ENCODE data around the gene CCDC33.

CCDC33 gene

DNA sequence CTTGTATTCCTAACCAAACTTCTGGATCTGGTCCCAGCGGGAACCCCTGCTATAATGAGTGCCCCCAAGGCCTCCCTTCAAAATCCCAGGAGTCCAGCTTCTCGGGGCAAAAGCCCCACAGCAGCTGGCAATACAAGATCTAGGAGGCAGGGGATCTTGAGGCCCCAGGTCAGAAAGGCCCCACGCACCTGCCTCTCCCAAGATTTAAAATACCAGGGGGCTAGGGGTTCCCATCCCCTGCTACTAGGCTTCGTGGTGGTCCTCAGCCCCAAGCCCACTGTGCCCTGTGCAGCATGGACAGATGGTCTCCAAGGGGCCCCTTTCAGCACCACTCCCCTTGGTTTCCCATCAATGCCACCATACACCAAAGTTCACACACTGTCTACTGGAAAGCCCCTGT is 147.2 kb downstream of the CCDC33 start:
- no peaks in the 10 kb centered on the region for H3K36me3 Mint-ChIP-seq
- peak overlapping the region; percentile 96 for H3K27ac Mint-ChIP-seq
- H3K4me3 Mint-ChIP-seq, result no peak overlapping the region
- peaks cover 41% of the 10 kb centered on the region for H3K4me1 Mint-ChIP-seq
- no peaks in the 10 kb centered on the region for H3K9me3 Mint-ChIP-seq
- ATAC-seq (ENCODE audit: low read depth) (peak; percentile 2), DNase-seq (ENCODE audit: low spot score in 2 of 2) (no peak)
- H3K27me3 Mint-ChIP-seq, result no peaks in the 10 kb centered on the region

DNA sequence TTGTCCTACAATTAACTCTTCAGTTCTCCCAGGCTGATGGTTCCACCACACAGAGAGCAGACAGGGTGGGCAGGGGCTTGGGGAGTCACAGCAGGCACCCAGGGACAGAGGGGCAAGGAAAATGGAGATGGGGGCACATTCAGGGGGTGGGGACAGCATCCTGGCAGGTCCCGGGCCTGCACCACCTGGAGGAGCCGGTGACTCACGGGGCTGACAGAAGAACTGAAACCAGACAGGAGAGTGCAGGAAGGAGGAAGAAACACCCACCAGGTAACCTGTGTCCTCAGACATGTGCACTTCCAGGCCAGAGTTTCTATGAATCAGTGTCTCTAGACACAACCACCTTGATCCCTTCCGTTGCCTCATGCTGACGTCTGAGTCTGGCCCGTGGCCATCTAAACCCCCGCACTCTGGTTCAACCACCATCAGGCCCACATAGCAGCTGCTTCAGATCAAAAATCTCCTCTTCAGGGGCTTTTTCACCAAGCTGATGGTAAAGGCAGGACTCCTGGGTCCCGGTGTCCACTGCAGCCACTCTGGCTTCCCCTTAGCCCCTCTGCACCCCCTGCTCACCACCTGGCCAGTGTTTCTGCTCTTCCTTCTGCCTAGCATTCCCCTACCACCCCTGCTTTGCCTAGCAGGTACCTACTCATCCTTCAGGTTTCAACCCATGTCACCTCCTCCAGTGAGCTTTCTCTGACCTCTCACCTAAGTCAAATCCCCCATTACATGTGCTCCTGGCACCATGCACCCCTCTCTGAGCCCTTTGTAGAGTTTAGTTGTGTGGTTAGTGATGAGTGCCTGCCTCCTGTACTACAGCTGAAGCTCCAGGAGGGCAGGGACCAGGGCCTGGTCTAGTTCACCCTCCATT is 147.8 kb downstream of the CCDC33 start:
- H3K36me3 Mint-ChIP-seq, result no peaks in the 10 kb centered on the region
- H3K27me3 Mint-ChIP-seq, result no peaks in the 10 kb centered on the region
- H3K4me1 Mint-ChIP-seq, result peaks cover 41% of the 10 kb centered on the region
- H3K27ac Mint-ChIP-seq, result peak overlapping the region; percentile 96
- peak; percentile 72 to 73 for DNase-seq (ENCODE audit: low spot score in 2 of 2)
- H3K4me3 Mint-ChIP-seq, result peak overlapping the region; percentile 57
- ATAC-seq (ENCODE audit: low read depth), result peak; percentile 66
- H3K9me3 Mint-ChIP-seq, result no peaks in the 10 kb centered on the region

GRCh38 chr15:74384566-74384880 is 148.4 kb downstream of the CCDC33 start:
- no peaks in the 10 kb centered on the region for H3K27me3 Mint-ChIP-seq
- no peaks in the 10 kb centered on the region for H3K9me3 Mint-ChIP-seq
- peak overlapping the region; percentile 71 for H3K4me3 Mint-ChIP-seq
- DNase-seq (ENCODE audit: low spot score in 2 of 2), result no peak
- H3K27ac Mint-ChIP-seq, result peak overlapping the region; percentile 96
- H3K36me3 Mint-ChIP-seq, result no peaks in the 10 kb centered on the region
- peaks cover 41% of the 10 kb centered on the region for H3K4me1 Mint-ChIP-seq
- no peak for ATAC-seq (ENCODE audit: low read depth)

DNA sequence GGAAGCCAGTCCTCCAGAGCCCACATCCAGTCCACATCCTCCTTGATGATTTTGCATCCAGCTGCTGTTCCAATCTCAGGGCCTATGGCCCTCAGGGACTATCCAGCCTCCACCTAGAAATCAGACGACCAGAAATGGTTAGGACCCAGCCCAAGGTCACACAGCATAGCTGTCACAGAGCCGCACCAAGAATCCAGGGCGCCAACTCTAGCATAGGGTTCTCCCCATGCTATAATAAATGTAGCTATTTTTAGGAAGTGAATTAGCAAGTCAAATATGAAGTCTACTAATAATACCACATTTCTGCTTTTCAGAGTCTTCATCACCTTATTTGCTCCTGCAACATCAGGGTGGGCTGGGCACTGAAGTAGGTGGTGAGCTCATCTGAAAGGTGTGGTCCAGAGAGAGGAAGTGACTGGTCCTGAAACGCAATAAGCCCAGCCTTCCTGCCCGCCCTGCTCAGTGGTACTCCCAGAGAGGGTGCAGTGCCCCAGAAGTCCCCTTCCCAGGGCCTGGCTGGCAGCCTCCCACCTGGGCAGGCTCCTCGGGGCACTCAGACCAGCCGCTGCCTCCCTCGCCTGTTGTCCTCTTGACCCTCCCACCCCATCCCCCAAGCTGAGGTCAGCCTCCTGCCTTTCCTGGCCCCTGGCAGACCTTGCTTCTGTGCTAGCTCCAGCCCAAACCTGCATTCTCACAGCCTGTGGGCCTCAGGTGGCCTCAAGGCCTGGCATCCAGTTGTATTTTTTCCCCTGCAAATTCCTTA is 148.9 kb downstream of the CCDC33 start:
- H3K27ac Mint-ChIP-seq, result peak overlapping the region; percentile 96
- ATAC-seq (ENCODE audit: low read depth) (peak; percentile 77), DNase-seq (ENCODE audit: low spot score in 2 of 2) (peak; percentile 68 to 79)
- H3K4me1 Mint-ChIP-seq, result peaks cover 41% of the 10 kb centered on the region
- no peaks in the 10 kb centered on the region for H3K9me3 Mint-ChIP-seq
- H3K4me3 Mint-ChIP-seq, result peak overlapping the region; percentile 71
- H3K27me3 Mint-ChIP-seq, result no peaks in the 10 kb centered on the region
- H3K36me3 Mint-ChIP-seq, result no peaks in the 10 kb centered on the region

GRCh38 chr15:74385733-74386132 is 149.6 kb downstream of the CCDC33 start:
- H3K27me3 Mint-ChIP-seq, result no peaks in the 10 kb centered on the region
- no peaks in the 10 kb centered on the region for H3K36me3 Mint-ChIP-seq
- peak overlapping the region; percentile 5 for H3K4me3 Mint-ChIP-seq
- no peak for ATAC-seq (ENCODE audit: low read depth)
- H3K27ac Mint-ChIP-seq, result peak overlapping the region; percentile 96
- no peaks in the 10 kb centered on the region for H3K9me3 Mint-ChIP-seq
- peaks cover 46% of the 10 kb centered on the region for H3K4me1 Mint-ChIP-seq
- no peak for DNase-seq (ENCODE audit: low spot score in 2 of 2)

Data from memory B cell (primary cell).